ENCODE measurements around the gene SOHLH1.

SOHLH1 gene

DNA sequence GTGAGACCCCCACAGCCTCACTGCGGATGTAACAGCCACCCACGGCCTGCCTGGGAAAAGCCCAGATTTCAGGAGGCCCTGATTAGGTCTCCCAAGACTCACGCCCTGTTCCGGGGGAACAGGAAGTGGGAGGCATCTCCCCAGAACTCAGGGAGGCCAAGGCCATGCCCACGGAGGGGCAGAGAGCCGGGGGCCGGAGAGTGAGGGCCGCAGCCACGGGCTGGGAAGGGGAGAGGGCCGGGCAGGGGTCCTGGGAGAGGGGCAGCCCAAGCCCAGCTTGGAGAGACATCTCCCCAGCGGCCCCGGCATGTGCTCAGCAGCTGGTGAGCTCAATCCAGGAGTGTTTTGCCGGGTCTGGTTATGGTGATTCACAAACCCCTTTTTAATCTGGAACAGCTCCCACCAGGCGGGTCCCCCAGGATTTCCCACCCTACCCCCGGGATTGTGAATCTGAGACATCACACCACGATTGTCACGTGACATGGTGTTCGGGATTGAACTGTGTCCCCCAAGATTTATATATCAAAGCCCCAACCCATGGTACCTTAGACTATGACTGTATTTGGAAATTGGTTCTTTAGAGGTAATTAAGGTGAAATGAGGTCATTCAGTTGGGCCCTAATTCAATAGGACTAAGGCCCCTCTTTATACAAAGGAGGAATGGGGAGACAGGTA lies 29.3 kb upstream of the SOHLH1 start:
- no peak for DNase-seq

DNA sequence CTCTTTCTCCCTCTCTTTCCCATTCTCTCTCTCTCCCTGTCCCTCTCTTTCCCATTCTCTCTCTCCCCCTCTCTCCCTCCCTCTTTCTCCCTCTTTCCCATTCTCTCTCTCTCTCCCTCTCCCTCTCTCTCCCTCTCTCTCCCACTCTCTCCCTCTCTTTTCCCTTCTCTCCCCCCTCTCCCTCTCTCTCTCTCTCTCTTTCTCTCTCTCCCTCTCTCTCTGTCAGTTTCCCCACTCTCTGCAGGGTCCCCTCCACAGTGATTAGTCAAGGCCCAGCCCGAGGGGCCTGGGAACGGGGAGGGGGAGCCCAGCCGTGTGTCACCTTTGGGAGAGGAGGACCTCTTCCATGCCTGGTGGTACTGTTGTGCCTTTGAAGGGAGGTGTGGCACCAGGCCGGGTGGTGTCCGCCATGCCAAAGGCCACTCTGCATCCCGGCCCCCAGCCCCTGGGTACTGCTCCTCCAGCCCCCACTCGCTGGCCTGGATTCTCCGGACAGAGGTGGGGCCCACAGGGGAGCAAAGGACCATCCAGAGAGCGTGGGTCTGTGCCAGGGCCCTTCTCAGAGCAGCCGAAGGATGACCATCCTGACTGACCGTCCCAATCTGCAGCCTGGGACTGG lies 28.1 kb upstream of the SOHLH1 start:
- DNase-seq, result no peak

DNA sequence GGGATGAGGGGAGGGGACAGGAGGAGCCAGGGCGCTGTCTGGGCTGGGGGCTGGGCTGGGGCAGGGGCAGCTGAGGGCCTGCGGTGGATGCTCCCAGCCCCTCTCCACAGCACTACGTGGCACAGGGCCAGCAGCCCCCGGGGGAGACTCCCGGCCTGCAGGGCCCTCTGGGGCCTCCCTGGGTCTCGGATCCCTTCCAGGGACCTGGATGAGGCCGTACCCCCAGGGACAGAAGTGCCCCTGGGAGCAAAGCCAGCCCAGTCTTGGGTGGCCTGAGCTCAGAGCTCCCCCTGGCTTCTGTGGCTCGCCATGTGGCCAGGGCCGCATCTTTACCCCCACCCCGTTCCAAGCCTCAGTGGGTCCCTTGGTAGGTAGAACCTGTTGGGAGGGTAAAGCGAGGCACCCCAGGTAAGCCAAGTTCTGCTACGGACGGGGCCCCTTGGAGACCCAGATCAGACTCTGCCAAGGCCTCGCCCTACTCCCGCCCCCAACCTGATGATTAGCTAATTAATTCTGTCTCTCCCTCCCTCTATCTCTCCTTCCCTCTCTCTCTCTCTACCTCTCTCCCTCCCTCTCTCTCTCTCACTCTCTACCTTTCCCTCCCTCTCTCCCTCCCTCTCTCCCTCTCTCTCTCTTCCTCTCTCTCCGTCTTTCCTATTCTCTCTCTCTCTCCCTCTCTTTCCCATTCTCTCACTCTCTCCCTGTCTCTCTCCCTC lies 27.0 kb upstream of the SOHLH1 start:
- no peak for DNase-seq

DNA sequence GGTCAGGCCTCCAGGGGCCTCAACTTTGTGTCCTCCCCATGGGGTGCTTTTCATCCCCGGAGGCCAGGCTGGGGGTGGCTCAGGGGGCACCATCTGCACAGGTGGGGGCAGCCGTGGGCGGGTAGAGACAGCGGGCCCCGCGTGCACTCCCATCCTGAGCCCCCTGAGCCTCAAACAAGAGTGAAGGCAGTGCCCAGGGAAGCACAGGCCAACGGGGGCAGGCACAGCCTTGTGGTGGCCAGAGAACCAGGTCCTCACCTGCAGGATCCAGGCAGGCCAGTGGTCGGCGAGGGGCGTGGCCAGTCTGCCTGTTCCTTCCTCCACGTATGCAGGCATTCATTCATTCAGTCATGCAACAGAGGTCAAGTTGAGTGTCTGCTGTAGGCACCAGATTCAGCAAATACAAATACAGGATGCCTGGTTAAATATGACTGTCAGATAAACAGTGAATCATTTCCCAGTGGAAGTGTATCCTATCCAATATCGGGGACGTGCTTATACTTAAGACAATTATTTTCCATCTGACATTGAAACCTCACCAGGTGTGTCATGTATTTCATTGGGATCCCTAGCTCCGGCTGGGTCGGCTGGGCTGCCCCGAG lies 25.0 kb upstream of the SOHLH1 start:
- DNase-seq, result no peak

DNA sequence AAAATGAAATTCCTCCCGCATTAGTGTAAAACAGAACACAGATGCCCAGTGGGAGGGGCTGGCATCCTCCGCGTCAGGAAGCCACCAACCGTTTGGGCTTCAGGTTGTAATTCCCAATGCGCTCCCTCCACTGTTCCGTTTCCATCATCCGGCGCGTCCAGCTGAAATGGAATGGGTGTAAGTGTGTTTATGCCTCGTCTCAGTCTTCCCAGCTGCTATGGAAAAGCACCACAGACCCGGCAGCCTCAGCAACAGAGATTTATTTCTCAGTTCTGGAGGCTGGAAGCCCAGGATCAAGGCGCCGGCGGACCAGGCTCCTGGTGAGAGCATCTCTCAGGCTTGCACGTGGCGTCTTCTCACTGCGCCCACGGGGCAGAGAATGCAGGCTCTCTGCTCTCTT lies 23.1 kb upstream of the SOHLH1 start:
- DNase-seq, result no peak

DNA sequence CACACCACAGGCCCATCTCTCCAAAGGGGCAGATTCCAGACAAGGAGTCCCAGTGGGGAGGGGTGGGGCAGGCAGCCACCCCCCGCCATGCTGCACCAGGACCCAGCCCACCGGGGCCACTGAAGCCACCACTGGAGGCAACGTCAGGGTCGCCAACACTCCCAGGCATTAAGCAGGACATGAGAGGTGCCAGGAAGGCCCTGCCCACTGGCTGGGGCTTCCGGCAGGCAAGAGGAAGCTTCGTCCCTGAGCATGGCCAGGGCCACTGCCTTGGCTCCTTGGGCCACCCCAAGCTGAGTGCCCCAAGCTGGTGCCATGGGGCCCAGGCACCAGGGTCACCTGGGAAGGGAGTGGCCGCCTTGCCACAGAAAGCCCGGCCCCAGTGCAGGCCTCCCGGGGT lies 20.2 kb upstream of the SOHLH1 start:
- DNase-seq, result no peak

DNA sequence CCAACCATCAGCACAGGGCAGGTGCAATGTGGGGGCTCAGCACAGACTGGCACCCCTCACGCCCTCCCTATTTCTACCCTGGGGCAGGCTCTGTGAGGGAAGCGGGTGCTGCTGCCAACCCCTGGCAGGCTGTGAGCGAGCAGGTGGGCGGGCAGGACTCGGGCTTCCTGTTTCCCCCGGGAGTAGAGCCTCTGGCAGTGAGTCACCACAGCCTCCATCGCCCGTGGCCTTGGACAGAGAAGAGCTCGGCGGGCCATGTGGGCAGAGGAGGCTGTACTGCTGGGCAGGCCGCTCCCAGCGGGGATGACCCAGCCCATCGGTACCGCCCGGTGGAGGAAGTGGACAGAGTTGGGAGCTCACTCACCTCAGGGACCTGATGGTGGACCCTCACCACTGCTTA lies 19.3 kb upstream of the SOHLH1 start:
- peak; percentile 5 for DNase-seq

DNA sequence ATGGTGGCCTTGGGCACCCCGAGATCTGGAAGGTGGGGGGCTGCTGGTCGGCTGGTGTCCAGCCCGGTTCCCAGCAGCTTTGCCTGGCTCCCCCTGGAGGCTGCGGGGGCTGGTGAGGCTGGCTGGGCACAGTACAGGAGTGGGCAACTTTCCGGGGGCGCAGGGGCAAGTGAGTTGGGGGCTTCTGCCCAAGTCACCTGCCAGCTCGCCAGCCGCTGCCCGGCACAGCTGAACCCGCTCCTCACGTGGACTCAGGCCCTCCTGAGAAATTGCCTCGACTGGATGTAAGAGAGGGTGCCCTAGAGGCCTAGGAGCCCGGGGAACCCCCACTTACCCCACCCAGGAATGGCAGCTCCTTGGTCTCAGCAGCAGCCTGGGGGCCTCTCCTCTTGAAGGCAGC lies 18.1 kb upstream of the SOHLH1 start:
- no peak for DNase-seq

DNA sequence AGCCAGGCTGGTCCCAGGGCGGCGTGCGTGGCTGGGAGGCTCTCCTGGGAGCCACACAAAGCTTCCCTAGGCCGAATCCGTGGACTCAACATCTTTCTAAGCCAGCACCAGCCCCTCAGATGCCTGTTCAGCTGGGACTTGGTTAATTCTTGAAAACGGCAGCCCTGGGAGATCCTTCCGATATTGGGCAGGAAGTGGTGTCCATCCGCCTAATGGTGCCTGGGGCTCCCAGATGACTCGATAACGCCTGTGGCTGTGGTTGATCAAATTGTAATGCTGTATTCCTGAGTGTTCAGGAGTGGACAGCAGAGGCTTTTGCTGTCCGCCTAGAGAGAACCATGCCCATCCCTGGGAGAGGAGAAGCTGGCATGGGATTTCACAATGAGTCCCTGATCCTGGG lies 16.8 kb upstream of the SOHLH1 start:
- no peak for DNase-seq

DNA sequence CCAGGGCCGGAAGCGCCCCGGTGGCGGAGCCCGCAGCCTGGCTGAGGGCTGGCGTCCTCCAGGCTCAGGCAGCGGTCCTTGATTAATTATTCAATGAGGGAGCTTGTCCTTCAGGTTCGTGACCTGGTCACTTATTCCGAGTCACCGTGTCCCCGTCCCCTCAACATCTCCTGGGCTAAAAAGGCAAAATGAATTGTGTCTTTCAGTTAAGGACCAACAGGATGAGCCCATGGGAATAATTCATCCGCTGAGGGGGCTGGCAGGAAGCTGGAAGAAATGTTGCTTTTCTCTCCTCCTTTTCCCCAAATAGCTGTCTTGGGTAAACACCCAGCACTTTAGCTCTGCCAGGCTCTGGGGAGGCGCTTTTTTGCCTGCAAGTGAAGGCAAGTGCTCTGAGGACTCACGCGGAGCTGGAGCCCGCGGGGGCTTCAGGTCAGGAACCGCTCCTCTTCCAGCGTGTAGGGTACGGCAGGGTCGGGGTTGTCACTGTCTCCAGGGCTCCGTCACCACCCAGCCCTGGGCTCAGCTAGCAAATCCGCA lies 15.8 kb upstream of the SOHLH1 start:
- no peak for DNase-seq

DNA sequence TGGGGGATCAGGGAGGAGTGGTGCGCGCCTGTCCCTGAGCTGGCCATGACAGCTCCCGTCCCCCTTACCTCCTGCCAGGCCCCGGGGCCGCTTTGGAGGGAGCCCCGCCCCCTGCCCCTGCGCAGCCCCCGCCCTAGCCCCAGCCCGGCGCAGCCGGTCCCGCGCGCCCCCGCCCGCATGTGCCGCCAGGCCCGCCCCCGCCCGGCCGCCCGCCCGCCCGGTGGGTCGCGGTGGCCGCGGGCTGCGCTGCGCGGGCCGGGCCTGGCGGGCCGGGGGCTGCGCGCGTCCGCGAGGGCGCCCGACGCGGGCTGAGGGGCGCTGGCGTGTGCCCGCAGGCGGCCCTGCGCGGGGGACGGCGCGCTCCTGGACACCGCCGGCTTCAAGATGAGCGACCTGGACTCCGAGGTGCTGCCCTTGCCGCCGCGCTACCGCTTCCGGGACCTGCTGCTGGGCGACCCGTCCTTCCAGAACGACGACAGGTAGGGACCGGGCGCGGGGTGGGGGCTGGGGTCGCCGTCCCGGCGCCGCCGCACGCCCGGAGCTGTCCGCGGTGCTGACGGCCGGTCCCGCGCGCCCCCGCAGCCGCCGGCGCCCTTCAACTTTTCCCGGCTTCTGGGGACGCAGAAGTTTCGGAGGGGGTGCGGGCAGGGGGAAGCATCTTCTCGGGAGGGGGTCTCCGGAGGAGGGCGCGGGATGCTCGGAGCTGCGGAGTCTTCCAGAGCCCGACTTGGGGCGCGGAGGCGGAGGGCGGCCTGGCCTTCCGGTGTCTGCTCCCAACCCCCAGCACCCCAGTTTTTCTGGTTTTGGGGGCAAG lies 15.2 kb upstream of the SOHLH1 start:
- DNase-seq, result no peak

DNA sequence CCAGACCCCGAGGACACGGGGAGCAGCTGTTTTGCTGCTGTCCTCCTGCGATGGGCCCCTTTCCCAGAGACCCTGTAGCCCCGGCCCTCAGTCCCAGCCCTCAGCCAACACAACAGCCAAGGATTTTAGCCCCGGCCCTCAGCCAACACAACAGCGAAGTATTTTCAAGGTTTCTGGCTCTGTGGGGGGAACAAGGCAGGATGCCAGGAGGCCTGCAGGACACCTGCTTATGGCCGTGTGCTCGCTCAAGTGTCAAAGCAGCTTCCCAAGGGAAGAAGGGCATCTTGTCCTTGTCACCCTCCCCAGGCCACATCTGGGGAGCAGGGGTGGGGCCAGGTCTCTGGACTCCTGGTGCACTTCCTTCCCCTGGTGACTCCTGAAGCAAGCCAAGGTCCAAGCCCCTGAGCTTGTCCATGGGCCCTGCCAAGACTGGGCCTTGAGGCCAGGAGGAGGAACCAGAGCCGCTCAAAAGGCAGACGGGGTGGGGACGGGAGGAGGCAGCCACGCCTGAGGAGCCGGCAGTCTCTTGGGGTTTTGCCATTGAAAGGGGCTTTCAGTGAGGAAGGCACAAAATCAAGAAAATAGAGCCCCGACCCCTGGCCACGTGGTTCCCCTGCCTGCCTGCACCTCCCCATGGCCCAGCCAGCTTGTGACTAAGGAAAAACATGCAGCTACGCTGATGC lies 13.5 kb upstream of the SOHLH1 start:
- DNase-seq, result no peak

DNA sequence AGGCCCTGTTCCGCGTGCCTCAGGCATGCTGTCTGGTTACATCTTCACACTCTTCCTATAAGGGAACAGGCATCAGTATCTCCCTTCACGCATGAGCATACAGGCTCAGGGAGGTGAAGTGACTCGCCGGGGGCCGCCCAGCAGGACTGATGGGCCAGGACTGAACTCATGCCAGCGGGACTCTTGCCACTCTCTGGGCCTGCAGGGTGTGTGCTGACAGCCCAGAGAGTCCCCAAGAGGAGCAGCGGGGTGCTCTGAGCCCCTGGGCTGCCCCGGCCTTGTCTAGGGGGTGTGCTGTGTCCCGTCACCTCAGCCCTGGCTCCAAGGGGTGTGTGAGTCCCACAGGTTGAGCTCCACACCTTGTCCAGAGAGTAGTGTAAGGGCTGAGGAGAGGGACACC lies 12.6 kb upstream of the SOHLH1 start:
- DNase-seq, result no peak

DNA sequence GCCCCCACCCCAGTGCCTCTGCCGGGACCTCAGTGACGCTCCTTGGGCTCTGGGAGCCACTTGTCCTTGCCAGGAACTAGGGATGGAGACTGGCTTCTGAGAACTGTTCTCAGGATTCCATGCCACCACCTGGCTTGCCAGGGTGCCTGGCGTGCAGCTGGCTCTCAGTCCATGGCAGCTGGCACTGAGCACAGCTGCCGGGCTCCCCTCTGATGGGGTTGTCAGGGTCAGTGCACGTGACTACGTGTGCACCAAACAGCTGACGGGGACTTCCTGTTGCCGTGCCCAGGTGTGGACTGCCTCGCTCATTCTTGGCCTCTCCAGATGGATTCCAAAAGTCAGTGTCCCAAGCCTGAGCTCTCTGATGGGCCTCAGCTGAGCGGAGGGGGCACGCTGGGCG lies 12.1 kb upstream of the SOHLH1 start:
- no peak for DNase-seq

DNA sequence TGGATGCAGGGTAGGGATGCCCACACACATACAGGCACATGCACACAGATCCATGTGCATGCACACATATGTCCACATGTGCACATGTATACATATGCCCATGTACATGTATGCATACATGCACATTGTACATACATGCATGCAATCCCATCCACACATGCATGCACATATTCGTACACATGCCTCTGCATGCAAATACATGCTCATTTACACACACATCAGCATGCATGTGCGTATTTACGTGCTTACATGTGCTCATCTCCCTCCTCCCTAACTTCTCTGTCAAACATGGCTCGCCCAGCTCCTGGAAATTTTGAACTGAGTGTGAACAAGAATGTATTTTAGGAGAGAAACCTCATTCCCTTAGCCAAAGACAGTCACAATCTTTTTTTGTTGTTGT lies 8.9 kb upstream of the SOHLH1 start:
- DNase-seq, result no peak

DNA sequence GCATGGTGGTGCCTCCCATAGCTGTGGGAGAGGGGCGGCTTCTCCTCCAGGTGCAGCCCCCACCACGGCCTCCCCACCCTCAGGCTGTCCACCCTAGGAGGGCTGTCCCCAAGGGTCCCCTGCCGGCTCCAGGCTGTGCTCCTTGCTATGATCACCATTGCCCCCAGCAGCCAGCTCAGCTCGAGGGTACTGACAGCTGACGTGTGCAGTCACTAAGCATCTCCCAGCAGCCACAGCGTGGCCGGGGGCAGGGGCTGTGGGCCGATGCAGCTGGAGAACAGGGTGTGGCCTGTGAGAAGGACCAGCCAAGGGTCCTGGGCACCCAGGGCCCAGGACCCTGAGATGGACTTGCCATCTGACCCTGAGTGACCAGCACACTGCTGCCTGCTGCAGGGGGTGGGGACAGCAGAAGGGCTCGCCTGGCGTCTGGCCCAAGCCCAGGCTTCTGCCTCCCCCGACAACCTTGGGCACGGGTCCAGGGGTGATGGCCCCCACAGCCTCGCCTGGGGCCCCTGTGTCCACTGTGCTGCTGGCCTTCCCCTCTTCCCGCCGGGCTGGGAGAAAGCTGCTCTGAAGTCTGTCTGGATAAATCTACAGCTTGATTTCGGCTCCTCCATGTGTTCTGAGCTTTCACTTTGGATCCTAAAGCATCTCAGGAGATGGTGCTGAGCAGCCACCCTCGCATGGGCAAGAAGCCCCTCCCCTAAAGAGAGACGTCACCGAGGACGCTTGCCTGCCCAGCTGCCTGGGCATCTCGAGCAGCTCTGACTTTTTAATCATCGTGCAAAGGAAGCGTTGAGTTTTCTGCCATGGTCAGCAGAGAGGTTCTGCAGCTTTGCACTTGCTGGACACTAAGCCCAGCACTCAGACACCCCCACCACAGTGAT lies 8.2 kb upstream of the SOHLH1 start:
- DNase-seq, result no peak

DNA sequence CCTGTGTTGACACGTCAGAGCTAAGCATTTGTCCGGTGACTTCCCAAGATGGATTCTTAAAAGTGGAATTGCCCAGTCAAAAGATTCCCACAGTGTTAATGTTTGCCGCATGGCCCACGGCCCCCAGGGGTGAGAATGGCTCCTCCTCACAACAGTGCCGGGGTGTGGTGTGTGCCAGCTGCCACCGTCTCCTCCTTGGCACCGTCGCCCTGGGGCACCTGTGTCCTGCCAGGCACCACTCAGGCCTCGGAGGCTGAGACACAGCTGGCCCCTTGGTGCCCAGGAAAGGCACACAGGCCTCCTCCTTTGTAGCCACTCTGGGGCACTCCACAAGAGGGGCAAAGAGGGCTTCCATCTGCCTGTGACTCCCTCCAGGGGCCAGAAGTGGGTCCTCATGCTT lies 7.0 kb upstream of the SOHLH1 start:
- DNase-seq, result no peak

DNA sequence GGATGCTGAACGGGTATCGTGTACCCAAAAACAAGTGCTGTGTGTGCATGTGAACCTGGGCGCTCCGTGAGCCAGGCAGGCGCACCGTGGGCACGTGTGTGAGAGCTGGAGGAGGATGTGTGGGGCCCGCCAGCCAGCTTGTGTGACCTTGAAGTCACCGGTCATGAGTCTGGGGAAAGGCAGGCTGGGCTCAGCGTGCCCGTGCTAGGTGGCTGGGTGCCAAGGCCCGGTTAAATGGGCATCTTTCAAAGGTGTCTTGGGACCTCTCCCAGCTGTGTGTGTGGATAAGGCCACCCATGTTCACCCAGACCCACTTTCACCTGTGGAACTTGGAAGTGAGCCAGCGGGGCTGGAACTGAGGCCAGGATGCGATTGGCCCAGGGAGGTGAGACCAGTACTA lies 6.1 kb upstream of the SOHLH1 start:
- DNase-seq, result no peak

DNA sequence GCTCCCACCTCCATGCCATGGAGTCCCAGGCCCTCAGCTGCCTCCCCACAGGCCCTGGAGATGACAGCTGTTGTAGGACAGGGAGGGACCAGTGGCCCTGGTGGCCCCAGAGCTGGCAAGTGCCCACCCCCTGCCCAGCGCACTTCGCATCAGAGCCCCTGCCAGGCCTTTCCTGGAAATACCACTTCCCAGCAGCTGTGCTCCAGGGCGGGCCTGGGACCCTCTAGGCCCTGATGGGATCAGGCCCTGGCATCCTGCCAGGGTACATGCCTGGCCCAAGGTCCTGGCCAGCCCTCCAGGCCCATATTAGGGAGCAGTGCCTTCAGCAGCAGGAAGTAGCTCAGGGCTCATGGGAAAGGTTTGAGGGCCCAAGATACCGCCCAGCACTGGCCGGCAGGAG lies 5.2 kb upstream of the SOHLH1 start:
- DNase-seq, result peak; percentile 3

DNA sequence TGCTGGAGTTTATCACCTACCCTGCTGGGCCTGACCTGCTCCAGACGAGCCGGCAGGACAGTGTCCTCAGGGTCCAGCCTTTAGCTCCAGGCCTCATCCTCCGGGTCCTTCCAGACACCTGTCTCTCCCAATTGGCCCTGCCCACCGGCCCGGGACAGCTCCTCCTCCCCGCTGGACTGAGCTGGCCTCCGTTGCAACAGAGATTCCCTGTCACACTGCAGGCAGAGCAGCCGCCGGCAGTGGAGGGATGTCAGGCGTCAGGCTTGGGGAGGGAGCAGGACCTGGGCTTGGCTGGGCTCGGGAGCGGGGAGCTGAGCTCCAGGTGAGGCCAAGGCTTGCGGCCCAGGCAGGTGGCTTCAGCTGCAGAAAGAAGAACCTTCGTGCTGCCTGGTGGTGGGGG lies 4.4 kb upstream of the SOHLH1 start:
- no peak for DNase-seq

All from OCI-M1 (cell line).